Brain microvascular endothelial cell (primary cell): ENCODE data around the gene MOV10L1.

Source experiments
- DNase-seq: peaks from one replicate; pipeline ENCODE4 v3.0.0-alpha.2; 2020
- H3K27ac ChIP-seq: fragments of 250-450 bp; sonication (Bioruptor Pico); 2 replicates; pipeline ENCODE4 v1.5.1; 2020; ENCODE audit warnings: mild to moderate bottlenecking, moderate library complexity
- H3K27me3 ChIP-seq: fragments of 250-450 bp; sonication (Bioruptor Pico); replicated peaks from 2 replicates; pipeline ENCODE4 v1.5.1; 2020; ENCODE audit warnings: mild to moderate bottlenecking
- H3K36me3 ChIP-seq: fragments of 250-450 bp; sonication (Bioruptor Pico); replicated peaks from 2 replicates; pipeline ENCODE4 v1.5.1; 2020; ENCODE audit warnings: mild to moderate bottlenecking
- H3K4me3 ChIP-seq: 2 replicates; pipeline ENCODE4 v1.5.1; 2011; ENCODE audit warnings: low read depth, mild to moderate bottlenecking, control low read depth, low read length, moderate library complexity
- CTCF ChIP-seq: IDR thresholded peaks from 2 replicates; pipeline ENCODE4 v1.5.1; 2011; ENCODE audit warnings: low read depth, mild to moderate bottlenecking, moderate library complexity, low read length, control low read depth, inconsistent platforms; ENCODE audit errors: missing control alignments
- in situ Hi-C: cut with HindIII; loops from 2 replicates; pipeline ENCODE4 v1.10.0; 2017; ENCODE audit warnings: low sequenced_read_pairs, low pct_ligation_motif_present

MOV10L1 gene

GRCh38 chr22:50074056-50074455 lies 15.8 kb upstream of the MOV10L1 start:
- in situ Hi-C loops: no loop called here
- no peak for DNase-seq
- no peak overlapping the region for H3K4me3 ChIP-seq
- no peaks in the 10 kb centered on the region for H3K36me3 ChIP-seq
- TF ChIP-seq CTCF: no peak
- H3K27ac ChIP-seq: no peak overlapping the region
- no peaks in the 10 kb centered on the region for H3K27me3 ChIP-seq

- H3K27ac ChIP-seq: no peak overlapping the region
- DNase-seq: no peak
- no peak overlapping the region for H3K4me3 ChIP-seq
- H3K27me3 ChIP-seq: no peaks in the 10 kb centered on the region
- TF ChIP-seq CTCF: no peak
- H3K36me3 ChIP-seq: no peaks in the 10 kb centered on the region
- in situ Hi-C loops: no loop called here
Measured at GRCh38 chr22:50074551-50075530, 15.0 kb upstream of the MOV10L1 start.

- in situ Hi-C loops: no loop called here
- DNase-seq: no peak
- Histone ChIP-seq H3K4me3 (no peak overlapping the region), H3K27ac (no peak overlapping the region), H3K36me3 (no peaks in the 10 kb centered on the region), H3K27me3 (no peaks in the 10 kb centered on the region)
- no peak for TF ChIP-seq CTCF
Measured at GRCh38 chr22:50076646-50077535, 12.9 kb upstream of the MOV10L1 start.

- Histone ChIP-seq H3K27me3 (no peaks in the 10 kb centered on the region), H3K4me3 (no peak overlapping the region), H3K27ac (no peak overlapping the region), H3K36me3 (no peaks in the 10 kb centered on the region)
- in situ Hi-C loops: no loop called here
- TF ChIP-seq CTCF: no peak
- DNase-seq: no peak
Measured at GRCh38 chr22:50078246-50078645, 11.6 kb upstream of the MOV10L1 start.

GRCh38 chr22:50078761-50079160 lies 11.0 kb upstream of the MOV10L1 start:
- H3K36me3 ChIP-seq: no peaks in the 10 kb centered on the region
- H3K27me3 ChIP-seq: no peaks in the 10 kb centered on the region
- in situ Hi-C loops: no loop called here
- no peak overlapping the region for H3K4me3 ChIP-seq
- TF ChIP-seq CTCF: no peak
- H3K27ac ChIP-seq: no peak overlapping the region
- DNase-seq: no peak
